ENCODE measurements around the gene IMPDH1.
A peak's percentile ranks its signal among the peaks of the same experiment; 100 is the strongest.

The IMPDH1 gene

DNA sequence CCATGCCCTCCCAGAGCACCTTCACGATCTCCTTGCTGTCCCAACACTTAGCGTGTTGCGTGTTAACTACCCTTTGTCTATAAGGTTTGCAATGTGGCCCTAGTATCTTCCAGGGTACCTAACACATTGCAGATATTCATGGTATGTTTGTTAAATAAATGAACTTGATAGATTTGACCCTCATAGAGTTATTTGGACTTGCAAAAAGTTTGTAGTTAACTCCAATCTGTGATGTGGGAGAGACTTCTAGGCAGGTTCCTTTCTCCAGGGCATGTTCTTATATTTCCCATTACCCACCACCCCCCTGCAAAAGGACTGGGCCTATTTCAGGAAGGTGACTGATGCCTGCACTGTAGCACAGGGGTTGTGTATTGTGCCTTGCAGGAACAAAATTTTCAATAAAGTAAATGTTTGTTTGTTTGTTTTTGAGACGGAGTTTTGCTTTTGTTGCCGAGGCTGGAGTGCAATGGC is 46.5 kb upstream of the IMPDH1 start:
- peak overlapping the region; percentile 87 for H3K4me2 ChIP-seq (ENCODE audit: low read length)
- peak overlapping the region; percentile 17 for H3K27ac ChIP-seq (ENCODE audit: low read depth, low read length, poor library complexity, severe bottlenecking)
- peak overlapping the region; percentile 79 for H3K4me3 ChIP-seq (ENCODE audit: low read depth, low read length, poor library complexity, severe bottlenecking)
- H3K9ac ChIP-seq (ENCODE audit: low read length), result peak overlapping the region; percentile 86
- no peaks in the 10 kb centered on the region for H3K9me3 ChIP-seq (ENCODE audit: low read length)
- no peaks in the 10 kb centered on the region for H3F3A ChIP-seq (ENCODE audit: insufficient read depth, low read length)
- TF ChIP-seq CTCF (IDR thresholded peaks at IDR 0.05; ENCODE audit: low read length), result no peak
- TF ChIP-seq EZH2 (IDR thresholded peaks at IDR 0.05; ENCODE audit: borderline replicate concordance, low read length), result no peak
- H3K27me3 ChIP-seq (ENCODE audit: insufficient read depth, low read length), result no peaks in the 10 kb centered on the region
- H3K9me2 ChIP-seq (ENCODE audit: low read depth, low read length), result no peaks in the 10 kb centered on the region
- H4K20me1 ChIP-seq (ENCODE audit: insufficient read depth, low read length), result no peaks in the 10 kb centered on the region
- H2AFZ ChIP-seq (ENCODE audit: low read length), result no peak overlapping the region
- peaks cover 10% of the 10 kb centered on the region; the same call in 1 of the 2 replicates for H3K36me3 ChIP-seq (ENCODE audit: insufficient read depth, low read length)
- peaks cover 11% of the 10 kb centered on the region for H3K79me2 ChIP-seq (ENCODE audit: insufficient read depth, low read length)
- H3K4me1 ChIP-seq (ENCODE audit: insufficient read depth, low read length, severe bottlenecking), result peaks cover 42% of the 10 kb centered on the region

DNA sequence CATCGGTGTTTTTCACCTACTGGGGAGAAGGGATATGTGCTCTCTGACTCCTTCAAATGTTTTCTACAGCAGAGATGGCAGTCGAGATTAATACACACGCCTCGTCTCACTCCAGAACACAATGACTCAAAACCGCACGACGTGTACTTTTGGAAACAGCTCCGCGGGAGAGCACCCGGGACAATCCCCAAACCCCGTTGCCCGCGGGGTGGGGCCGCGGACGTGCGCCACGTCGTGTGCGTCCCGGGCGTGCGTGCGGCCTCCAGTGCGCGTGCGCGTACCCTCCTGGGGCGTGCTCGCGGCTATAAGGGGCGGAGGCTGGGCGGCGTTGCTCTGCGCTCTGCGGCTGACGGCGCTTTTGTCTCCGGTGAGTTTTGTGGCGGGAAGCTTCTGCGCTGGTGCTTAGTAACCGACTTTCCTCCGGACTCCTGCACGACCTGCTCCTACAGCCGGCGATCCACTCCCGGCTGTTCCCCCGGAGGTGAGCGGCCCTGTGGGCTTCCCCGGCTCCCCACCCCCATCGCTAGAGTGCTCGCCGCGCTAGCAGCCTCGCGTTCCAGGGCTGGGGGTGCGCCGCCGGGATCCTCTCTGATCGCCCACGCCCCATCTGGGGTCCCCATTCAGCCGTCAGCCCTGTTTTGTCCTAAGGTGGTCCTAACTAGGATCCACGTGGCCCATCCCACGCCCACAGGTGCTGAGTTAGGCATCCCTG is 45.9 kb upstream of the IMPDH1 start, which contains the start of gene HILPDA:
Gene HILPDA, plus strand, starts transcription at position 336 of the 712 bp plus-strand sequence. CDS start 1,391 bp downstream, outside the sequence.
- Histone ChIP-seq H4K20me1 (ENCODE audit: insufficient read depth, low read length) (no peaks in the 10 kb centered on the region), H3K9ac (ENCODE audit: low read length) (peak within 1 kb of the TSS; percentile 86), H3K4me3 (ENCODE audit: low read depth, low read length, poor library complexity, severe bottlenecking) (peak within 1 kb of the TSS; percentile 79), H3K27me3 (ENCODE audit: insufficient read depth, low read length) (no peaks in the 10 kb centered on the region; the same call in 1 of the 2 replicates), H3K4me1 (ENCODE audit: insufficient read depth, low read length, severe bottlenecking) (peaks cover 42% of the 10 kb centered on the region), H2AFZ (ENCODE audit: low read length) (peak within 1 kb of the TSS; percentile 63), H3K9me2 (ENCODE audit: low read depth, low read length) (no peaks in the 10 kb centered on the region), H3K27ac (ENCODE audit: low read depth, low read length, poor library complexity, severe bottlenecking) (peak within 1 kb of the TSS; percentile 17), H3F3A (ENCODE audit: insufficient read depth, low read length) (no peaks in the 10 kb centered on the region), H3K4me2 (ENCODE audit: low read length) (peak within 1 kb of the TSS; percentile 87), H3K9me3 (ENCODE audit: low read length) (no peaks in the 10 kb centered on the region), H3K79me2 (ENCODE audit: insufficient read depth, low read length) (peaks cover 11% of the 10 kb centered on the region), H3K36me3 (ENCODE audit: insufficient read depth, low read length) (peaks cover 10% of the 10 kb centered on the region; the same call in 1 of the 2 replicates)
- no peak for TF ChIP-seq EZH2 (IDR thresholded peaks at IDR 0.05; ENCODE audit: borderline replicate concordance, low read length)
- TF ChIP-seq CTCF (IDR thresholded peaks at IDR 0.05; ENCODE audit: low read length), result no peak

DNA sequence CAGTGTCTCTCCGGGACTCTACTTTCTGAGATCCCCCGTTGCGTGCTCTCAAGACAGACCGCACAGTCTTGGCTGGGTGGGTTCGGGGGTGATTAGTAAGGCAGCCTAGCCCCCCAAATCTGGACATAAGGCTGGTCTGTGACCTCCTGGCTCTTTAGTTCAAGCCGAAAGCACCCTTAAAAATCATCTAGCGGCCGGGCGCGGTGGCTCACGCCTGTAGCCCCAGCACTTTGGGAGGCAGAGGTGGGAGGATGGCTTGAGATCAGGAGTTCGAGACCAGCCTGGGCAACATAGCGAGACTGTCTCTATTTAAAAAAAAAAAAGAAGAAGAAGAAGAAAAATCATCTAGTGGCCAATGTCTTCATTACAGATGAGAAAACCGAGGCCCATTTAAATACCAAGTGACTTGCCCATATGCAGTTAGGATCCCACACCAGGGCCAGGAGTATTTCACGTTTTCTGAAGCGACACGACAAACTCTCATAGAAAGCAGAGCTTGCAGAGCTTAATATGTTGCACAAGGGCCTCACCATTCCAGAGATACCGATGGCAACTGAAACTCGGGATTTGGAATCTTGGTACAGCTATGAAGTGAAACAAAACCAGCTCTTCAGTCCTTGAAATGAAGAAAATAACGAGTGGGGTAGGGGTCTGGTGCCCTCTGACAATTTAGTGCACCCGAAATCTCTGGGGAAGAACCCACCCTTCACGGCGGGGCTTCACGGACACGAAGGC is 45.2 kb upstream of the IMPDH1 start:
- peaks cover 11% of the 10 kb centered on the region for H3K79me2 ChIP-seq (ENCODE audit: insufficient read depth, low read length)
- H3K36me3 ChIP-seq (ENCODE audit: insufficient read depth, low read length), result peaks cover 10% of the 10 kb centered on the region; the same call in 1 of the 2 replicates
- peak overlapping the region; percentile 2 for H3K27ac ChIP-seq (ENCODE audit: low read depth, low read length, poor library complexity, severe bottlenecking)
- H2AFZ ChIP-seq (ENCODE audit: low read length), result peak overlapping the region; percentile 63
- H3K4me1 ChIP-seq (ENCODE audit: insufficient read depth, low read length, severe bottlenecking), result peaks cover 42% of the 10 kb centered on the region
- no peaks in the 10 kb centered on the region; the same call in 1 of the 2 replicates for H3K27me3 ChIP-seq (ENCODE audit: insufficient read depth, low read length)
- peak overlapping the region; percentile 79 for H3K4me3 ChIP-seq (ENCODE audit: low read depth, low read length, poor library complexity, severe bottlenecking)
- H3K4me2 ChIP-seq (ENCODE audit: low read length), result peak overlapping the region; percentile 87
- no peaks in the 10 kb centered on the region for H3K9me3 ChIP-seq (ENCODE audit: low read length)
- H4K20me1 ChIP-seq (ENCODE audit: insufficient read depth, low read length), result no peaks in the 10 kb centered on the region
- H3K9ac ChIP-seq (ENCODE audit: low read length), result peak overlapping the region; percentile 86
- H3K9me2 ChIP-seq (ENCODE audit: low read depth, low read length), result no peaks in the 10 kb centered on the region
- TF ChIP-seq CTCF (IDR thresholded peaks at IDR 0.05; ENCODE audit: low read length) (no peak), EZH2 (IDR thresholded peaks at IDR 0.05; ENCODE audit: borderline replicate concordance, low read length) (no peak)
- no peaks in the 10 kb centered on the region for H3F3A ChIP-seq (ENCODE audit: insufficient read depth, low read length)

Data from OCI-LY1 (cell line).